ENCODE measurements around the gene LAMB4.

The LAMB4 gene

GRCh38 chr7:108008827-108009226 lies 121.3 kb downstream of the LAMB4 start:
- DNase-seq: no peak

DNA sequence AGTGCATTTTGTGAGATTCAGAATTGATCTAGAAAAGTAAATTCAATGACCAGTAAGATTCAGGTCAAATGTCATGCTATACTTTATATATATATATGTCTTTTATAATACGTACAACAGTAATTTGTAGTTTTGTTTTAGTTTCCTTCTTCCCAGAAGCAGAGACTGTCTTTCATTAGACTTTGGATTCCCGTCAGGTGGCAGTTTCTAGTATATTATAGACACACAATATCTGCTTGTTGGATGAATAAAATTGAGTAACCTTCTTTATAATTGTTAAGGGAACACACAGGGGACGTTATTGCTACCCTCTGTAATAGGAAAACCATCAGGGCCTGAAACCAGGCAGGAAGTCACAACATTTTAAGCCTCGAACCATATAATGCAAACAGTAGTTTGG lies 121.9 kb downstream of the LAMB4 start:
- DNase-seq: no peak

DNA sequence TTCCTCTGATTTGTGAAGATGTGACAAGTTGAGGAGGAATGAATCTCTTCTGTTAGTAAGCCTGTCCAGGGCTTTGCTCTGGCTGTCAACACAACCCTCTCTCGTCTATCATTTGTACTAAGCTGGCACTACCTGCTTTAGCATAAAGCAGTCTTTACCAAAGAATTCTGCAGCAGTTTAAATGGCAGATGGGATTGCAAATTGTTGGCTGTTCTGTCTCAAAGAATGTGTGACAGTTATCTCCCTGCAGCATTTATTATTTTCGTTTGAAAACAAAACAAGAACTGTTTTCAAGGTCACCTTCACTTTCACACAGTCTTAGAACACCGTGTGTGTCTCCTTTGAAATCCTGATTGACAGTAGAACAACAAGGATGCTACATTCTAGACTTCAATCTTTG lies 122.4 kb downstream of the LAMB4 start:
- no peak for DNase-seq

DNA sequence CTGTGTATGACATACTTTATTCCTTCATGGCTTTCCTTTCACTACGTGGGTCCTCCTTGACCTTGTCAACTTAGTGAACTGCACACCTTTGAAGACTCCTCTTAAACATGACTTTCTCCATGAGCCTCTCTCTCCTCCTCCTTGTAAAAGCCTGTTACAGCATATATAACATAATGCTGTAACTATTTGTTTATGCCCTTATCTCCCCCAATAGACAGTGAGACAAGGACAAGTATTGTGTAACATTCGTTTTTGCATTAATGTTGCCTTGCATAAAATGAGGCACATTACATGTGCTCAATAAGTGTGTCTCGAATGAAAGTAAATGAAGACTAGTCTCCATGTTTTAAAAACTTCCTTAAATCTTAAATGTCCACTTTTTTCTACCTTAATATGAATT lies 122.9 kb downstream of the LAMB4 start:
- no peak for DNase-seq

GRCh38 chr7:108004220-108005142 lies 125.7 kb downstream of the LAMB4 start:
- DNase-seq: no peak

GRCh38 chr7:108003599-108003935 lies 126.6 kb downstream of the LAMB4 start:
- no peak for DNase-seq

- DNase-seq: no peak
Measured at GRCh38 chr7:108002726-108003598, 127.2 kb downstream of the LAMB4 start, which contains the start of gene LAMB1. LAMB1 (minus strand) TSS chr7:108003161; CDS start chr7:108002885, 276 bp downstream.

DNA sequence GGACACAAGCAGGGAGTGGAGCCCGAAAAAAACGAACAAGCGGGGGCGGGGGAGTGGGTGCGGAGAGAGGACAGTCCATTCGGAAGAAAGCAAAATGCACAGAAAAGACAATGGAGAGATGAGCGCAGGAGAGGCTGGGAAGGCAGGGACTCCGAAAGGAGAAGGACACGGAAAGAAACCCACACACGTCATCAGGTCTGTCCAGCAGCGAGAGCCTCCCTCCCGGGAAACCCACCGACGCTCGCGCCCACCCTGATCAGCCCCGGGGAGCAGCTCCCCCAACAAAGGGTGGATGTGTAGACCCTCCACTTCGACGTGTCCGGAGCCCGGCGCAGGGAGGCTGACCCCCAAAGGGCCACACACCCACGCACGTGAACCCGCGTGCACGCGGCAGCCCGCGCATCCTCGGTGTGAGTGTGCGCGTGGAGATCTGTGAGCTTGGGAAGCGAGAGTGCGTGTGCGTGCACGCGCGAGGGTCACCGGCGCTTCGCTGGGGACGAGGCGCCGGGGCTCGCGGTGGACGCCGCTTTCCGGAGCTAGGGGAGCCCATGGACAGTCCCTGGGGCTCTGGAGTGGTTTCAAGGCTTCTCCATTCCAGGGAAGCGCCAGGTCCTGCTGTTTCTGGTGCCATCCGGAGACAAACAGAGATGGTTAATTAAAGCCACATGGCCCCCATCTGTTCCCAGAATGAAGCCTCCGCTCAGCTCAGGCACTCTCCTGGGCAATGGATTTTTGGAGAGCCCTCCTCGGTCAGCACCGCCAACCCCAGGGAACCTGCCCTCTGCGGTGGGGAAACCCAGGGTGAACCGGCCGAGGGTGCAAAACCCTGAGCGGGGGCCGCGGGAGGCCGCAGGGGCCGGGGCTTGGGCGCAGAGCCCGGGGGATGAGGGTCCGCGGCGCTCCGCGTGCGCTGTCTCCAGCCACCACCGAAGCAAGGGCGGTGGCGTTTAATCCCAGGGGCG lies 128.1 kb downstream of the LAMB4 start:
- no peak for DNase-seq

GRCh38 chr7:108000875-108001763 lies 129.0 kb downstream of the LAMB4 start:
- DNase-seq: no peak

DNA sequence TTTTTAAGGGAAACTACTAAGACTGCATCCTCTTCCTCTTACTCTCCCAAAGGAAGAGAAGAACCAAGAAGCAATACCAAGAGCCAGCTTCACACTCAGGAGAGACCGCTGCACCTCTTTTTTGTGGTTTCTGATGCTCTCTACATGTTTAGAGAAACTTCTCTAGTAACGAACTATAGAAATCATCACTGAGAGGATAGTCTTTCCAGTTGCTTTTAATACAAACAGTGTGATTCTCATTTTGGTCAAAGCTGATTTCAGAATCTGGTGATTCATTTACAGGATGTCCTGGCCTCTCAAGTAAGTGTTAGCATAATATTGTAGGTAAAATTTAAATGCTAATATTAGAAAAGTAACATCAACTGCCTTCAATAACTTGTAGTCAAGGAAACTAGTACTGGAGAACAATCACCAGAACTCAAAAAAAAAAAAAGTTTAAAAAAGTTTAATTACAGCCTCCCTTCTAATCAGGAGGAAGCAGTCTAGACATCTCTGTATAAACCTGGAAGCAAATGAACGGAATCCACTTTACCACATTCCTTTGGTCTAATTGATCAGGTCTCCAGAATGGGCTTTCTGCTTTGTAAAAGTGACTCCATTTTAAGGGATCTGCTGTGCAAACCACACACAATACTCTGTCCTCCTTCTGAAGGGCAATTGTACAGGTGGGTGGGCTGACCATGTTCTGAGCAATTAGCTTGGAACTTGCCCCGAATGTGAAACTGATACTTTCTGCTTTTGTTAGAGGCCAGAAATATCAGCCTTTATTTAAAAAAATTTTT lies 130.2 kb downstream of the LAMB4 start:
- DNase-seq: no peak

DNA sequence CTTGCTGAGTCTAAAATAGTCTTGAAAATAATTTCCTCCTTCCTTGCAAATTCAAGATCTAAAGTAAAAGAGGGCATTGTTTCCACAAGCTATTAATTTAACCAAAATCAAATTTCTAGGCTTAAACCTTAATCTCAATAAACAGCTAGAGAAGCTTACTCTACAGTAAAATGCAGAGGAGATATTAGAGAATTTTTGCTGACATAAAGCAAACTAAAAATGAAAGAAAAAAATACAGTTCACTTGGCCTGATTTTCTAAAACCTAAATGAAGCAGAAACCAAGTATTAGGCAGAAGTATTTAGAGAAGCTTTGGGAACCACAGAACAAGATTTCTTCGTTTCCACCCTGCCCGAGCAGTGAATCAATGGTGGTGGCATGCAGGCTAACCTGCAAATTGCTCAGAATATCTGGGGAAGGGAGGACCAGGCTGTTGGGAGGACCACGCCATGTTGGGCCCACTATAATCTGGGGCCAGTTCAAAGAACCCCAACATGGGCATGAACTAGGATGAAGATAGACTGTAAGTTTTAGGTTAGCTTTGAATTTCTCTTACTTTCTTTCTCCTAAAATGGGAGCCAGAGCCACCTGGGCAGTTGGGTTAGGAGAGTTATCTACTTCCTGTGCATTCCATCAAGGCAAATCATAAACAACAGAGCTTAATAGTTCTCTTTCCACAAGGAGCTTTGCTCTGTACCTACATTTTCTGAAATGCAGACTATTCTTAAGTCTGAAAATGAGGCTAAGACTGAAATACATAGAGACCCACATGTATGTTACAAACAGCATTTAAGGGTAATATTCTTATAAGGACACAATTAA lies 131.3 kb downstream of the LAMB4 start:
- DNase-seq: no peak

- no peak for DNase-seq
Measured at GRCh38 chr7:107998150-107998549, 132.0 kb downstream of the LAMB4 start.

GRCh38 chr7:107996072-107996882 lies 133.9 kb downstream of the LAMB4 start:
- DNase-seq: no peak

DNA sequence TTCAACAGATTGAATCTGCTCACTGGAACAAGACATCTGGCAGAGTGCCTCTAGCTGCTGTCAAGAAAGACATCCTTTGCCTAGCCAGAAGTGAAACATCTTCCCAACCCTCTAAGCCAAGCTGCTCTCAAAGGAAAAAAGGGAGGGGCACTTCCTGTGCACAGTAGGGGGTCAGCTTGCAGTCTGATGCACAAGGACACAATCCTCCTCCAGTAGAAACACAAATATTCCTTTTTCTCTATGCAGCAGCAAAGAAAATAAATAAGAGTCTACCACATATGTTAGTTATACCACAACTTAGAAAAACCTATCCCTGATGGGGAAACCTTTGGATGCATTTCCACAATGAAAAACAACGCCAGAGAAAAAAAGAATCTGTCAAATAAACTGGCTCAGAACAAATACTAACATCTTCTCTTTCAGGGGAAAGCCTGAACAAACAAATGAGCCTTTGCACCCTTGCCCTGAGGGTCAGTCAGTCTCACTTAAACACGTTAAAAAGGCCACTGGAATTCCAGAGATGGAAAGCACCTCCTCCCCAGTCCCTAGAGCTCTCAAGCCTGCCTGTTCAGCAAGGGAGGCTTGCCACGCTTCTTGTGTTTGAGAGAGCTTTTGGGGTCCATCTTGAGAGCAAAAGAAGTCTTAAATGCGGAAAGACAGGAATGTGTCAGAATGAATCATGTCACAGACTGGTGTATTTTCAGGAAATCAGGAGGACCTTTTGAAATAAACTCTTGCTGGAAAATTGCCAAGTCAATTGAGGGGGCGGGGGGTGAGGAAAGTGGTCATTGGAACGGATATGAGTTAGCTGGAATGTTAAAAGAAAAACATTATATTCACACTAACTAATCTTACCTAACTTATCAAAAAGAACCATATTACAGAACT lies 134.7 kb downstream of the LAMB4 start:
- no peak for DNase-seq

DNA sequence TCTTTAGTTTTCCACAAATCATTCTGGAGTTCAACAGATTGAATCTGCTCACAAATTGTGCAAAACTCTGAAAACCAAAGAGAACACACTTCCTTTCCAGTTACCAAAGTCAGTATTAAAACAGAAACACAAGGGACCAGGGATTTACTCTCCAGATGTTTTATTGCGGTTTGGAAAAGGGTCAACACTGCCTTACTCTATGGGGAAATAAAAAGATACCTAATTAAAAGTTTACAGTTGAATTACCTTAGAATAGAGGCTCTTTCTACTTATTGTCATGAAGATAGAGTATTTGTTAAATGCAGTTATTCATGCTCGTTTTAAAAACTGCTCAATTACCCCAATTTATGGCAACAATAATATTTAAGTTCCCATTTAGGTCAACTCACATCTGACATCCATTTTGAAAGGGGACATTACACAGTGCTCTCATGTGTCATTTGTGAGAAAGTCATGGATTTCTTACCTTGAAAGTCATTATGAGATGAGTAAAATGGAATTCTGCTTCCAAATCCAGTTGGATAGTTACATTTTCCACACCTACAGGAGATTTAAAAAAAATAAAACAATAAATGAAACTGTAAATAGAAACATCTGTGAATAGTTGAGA lies 135.6 kb downstream of the LAMB4 start:
- DNase-seq: no peak

- DNase-seq: no peak
Measured at GRCh38 chr7:107993891-107994291, 136.3 kb downstream of the LAMB4 start.

Data from hippocampal formation (tissue), 2 donors.